Measurements from ENCODE around the gene SMCO1. TPM values are rescaled to one million over a fixed set of nuclear protein-coding genes. Genes with fewer than 3 reads are reported as not detected.
A peak's percentile ranks its signal among the peaks of the same experiment; 100 is the strongest.
"Not testable (repeated sequence)": the region's sequence is repeated elsewhere in the genome, so short reads cannot be mapped to it uniquely, and the experiment has no call there.

The SMCO1 gene, protein sequence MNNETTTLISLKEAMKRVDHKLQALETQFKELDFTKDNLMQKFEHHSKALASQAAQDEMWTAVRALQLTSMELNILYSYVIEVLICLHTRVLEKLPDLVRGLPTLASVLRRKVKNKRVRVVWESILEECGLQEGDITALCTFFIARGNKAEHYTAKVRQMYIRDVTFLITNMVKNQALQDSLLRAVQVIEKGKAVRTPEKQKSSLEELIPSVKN
- not detected in 2 replicates for total RNA-seq (2014; rRNA removed; shearing (Covaris generic))

GRCh38 chr3:196514913-196515621, at the start of gene SMCO1:
TSS of gene SMCO1 (minus strand) at chr3:196515346. CDS start at chr3:196515209, 137 bp downstream.
- DNase-seq (ENCODE audit: low spot score), result no peak

GRCh38 chr3:196563721-196564225, 48.6 kb upstream of the SMCO1 start:
- peak; percentile 83 for DNase-seq (ENCODE audit: low spot score)

GRCh38 chr3:196559826-196560225, 44.7 kb upstream of the SMCO1 start:
- peak; percentile 37 for DNase-seq (ENCODE audit: low spot score)

GRCh38 chr3:196558476-196558875, 43.3 kb upstream of the SMCO1 start:
- no peak for DNase-seq (ENCODE audit: low spot score)

DNA sequence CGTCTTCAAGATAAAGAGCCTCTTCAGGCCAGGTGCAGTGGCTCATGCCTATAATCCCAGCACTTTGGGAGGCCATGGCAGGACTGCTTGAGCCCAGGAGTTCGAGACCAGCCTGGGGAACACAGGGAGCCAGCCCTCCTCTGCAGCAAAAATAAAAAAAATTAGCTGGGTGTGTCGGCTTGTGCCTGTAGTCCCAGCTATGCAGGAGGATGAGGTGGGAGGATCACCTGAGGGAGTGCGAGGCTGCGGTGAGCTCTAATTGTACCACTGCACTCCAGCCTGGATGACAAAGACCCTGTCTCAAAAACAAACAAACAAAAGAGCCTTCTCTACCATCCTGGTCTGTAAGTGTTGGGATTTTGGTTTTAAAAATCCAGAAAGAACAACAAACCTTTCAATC, 42.1 kb upstream of the SMCO1 start:
- DNase-seq (ENCODE audit: low spot score), result no peak

- no peak for DNase-seq (ENCODE audit: low spot score)
Measured at GRCh38 chr3:196555295-196555694, 40.1 kb upstream of the SMCO1 start.

- no peak for DNase-seq (ENCODE audit: low spot score)
Measured at GRCh38 chr3:196554205-196554604, 39.1 kb upstream of the SMCO1 start.

DNA sequence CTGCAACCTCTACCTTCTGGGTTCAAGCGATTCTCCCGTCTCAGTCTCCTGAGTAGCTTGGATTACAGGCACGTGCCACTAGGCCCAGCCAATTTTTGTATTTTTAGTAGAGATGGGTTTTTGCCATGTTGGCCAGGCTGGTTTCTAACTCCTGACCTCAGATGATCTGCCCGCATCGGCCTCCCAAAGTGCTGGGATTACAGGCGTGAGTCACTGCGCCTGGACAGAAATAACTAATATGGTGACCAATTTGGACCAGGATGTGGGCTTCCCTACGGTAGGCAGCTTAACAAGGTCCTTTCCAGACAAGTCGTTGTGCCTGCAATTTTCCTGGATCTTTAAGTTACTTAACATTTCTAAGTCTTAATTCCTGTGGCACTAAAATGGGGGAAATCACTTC, 38.4 kb upstream of the SMCO1 start:
- DNase-seq (ENCODE audit: low spot score), result no peak

DNA sequence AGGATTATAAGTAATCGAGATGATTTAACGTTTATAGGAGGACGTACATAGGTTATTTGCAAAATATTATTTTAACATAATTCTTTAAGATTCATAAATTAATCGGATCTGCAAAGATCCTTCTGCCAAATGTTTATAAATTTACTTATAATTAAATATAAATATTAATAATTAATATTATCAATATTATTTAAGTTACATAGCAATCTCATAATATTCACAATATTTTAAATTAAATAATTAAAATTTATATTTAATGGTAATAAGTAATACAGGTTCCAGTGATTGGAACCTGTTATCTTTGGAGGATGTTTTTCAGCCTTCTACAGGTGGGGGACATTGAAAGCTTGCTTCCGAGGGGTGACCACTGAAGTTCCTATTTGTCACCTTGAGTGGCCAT, 37.1 kb upstream of the SMCO1 start:
- DNase-seq (ENCODE audit: low spot score), result no peak

DNA sequence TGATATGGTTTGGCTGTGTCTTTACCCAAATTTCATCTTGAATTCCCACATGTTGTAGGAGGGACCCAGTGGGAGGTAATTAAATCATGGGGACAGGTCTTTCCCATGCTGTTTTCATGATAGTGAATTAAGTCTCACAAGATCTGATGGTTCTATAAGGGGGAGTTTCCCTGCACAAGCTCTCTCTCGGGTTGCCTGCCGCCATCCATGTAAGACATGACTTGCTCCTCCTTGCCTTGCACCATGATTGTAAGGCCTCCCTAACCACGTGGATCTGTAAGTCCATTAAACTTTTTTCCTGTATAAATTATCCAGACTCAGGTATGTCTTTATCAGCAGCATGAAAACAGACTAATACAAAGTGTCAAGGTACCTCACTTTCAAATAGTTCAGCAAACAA, 35.0 kb upstream of the SMCO1 start:
- not testable (repeated sequence) for DNase-seq (ENCODE audit: low spot score)

- not testable (repeated sequence) for DNase-seq (ENCODE audit: low spot score)
Measured at GRCh38 chr3:196549312-196549711, 34.2 kb upstream of the SMCO1 start.

DNA sequence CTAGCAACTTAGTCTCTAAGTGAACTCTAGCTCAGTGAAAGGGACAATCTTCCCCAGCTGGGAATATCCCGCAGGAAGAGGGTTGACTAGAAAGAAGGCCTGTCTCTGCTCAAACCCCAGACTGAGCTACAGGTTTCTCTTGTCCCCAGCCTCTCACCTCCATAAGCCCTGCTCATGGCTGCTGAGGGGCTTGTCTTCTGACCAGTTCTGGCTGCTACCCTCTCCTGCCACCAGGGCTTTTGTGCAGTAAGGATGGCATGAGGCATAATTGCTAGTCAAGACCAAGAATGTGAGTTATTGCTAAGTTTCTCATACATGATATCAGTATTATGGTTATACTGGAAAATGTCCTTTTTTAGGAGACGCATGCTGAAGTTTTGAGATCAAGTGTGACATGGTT, 31.9 kb upstream of the SMCO1 start:
- no peak for DNase-seq (ENCODE audit: low spot score)

DNA sequence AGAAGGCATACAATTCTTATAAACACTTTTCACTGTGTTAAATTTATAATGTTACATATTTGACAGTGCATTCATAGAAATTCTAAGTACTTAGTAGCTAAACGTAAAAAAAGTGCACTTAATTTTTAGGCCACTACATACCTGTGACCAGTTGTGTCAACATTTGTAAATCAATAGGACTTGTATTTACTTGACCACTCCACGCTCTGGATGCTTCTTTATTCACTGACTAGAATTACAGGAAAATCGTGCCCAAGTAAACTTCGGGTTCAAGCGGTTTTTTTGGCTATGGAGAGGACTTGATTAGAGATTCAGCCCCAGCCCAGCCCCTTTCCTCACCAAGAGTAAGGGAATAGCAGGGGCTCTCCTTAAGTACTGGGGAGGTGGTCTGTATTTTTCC, 31.4 kb upstream of the SMCO1 start:
- no peak for DNase-seq (ENCODE audit: low spot score)

- DNase-seq (ENCODE audit: low spot score), result no peak
Measured at GRCh38 chr3:196544491-196544992, 29.4 kb upstream of the SMCO1 start.

GRCh38 chr3:196541684-196542445, 26.7 kb upstream of the SMCO1 start:
- no peak for DNase-seq (ENCODE audit: low spot score)

GRCh38 chr3:196537319-196537984, 22.3 kb upstream of the SMCO1 start:
- DNase-seq (ENCODE audit: low spot score), result no peak

DNA sequence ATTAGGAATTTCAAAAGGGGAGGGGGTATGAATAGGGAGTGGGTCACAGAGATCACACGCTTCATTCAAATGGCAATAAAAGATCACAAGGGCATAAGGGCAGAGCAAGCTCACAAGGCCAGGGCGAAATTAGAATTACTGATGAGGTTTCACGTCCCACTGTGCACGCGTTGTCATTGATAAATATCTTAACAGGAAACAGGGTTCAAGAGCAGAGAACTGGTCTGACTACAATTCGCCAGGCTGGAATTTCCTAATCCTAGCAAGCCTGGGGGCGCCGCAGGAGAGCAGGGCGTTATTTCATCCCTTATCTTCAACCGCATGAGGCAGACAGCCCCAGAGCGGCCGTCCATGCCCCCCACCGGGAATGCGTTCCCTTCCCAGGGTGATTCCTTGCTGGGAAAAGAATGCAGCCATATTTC, 18.1 kb upstream of the SMCO1 start:
- peak; percentile 41 for DNase-seq (ENCODE audit: low spot score)

GRCh38 chr3:196531418-196531817, 16.3 kb upstream of the SMCO1 start:
- DNase-seq (ENCODE audit: low spot score), result no peak

- peak; percentile 29 for DNase-seq (ENCODE audit: low spot score)
Measured at GRCh38 chr3:196528639-196529233, 13.6 kb upstream of the SMCO1 start.

DNA sequence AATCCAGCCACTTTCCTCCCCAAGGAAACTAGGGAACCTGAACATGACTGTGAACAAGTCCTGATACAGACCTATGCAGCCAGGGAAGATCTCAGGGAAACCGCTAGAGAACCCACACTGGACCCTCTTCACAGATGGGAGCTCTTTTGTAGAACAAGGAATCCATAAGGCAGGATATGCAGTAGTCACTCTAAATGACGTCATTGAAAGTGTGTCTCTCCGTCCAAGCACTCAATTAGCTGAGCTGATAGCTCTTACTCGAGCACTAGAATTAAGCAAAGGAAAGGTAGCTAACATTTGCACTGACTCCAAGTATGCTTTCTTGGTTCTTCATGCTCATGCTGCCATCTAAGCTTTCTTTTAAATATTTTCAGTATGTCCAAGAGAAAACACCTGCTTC, 10.0 kb upstream of the SMCO1 start:
- no peak for DNase-seq (ENCODE audit: low spot score)

DNA sequence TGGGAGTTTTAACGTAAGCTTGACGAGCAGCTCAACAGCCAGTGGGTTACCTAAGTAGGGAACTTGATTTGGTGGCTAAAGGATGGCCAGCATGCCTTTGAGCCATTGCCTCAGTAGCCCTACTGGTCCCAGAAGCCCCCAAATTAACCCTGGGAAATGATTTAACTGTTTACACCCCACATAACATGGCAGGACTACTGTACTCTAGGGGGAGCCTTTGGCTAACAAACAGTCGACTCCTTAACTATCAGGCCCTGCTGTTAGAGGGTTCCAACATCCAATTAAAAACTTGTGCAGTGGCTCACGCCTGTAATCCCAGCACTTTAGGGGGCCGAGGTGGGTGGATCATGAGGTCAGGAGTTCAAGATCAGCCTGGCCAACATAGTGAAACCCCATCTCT, 9.4 kb upstream of the SMCO1 start:
- peak; percentile 43 for DNase-seq (ENCODE audit: low spot score)

All from A172 (cell line).